Stimulated activated CD4-positive, alpha-beta T cell treated with anti-CD3 and anti-CD28 coated beads, TNF-alpha, amount 100 ng/mL, for 24 hours (primary cell): ENCODE measurements around the gene BMAL1.

Experiments used
- DNase-seq, 3 experiments: peaks; one replicate each; pipeline ENCODE4 v3.0.0-alpha.2; 2020; ENCODE audit warnings: low read depth in 3 of 3

Gene BMAL1

DNA sequence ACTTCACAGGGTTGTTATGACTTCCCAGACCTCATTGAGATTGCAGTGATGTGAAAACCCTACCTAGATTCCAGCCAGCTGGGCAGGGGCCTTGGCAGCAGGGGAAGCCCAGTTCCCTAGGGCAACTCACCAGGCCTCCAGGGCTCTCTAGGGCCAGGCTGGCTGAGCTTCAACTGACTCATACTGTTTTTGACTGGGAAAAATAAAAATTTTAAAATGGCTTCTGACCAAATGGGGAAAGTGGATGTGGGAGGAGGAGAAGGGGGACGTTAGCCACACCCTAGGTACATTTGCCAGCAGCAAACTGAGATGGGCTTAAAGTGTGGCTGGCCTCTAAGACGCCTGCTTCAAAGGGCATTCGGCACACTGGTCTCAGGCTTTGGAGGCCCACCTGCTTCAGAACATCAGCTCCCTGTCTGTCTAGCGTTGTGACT, 39.0 kb downstream of the BMAL1 start:
- DNase-seq, result no peak

DNA sequence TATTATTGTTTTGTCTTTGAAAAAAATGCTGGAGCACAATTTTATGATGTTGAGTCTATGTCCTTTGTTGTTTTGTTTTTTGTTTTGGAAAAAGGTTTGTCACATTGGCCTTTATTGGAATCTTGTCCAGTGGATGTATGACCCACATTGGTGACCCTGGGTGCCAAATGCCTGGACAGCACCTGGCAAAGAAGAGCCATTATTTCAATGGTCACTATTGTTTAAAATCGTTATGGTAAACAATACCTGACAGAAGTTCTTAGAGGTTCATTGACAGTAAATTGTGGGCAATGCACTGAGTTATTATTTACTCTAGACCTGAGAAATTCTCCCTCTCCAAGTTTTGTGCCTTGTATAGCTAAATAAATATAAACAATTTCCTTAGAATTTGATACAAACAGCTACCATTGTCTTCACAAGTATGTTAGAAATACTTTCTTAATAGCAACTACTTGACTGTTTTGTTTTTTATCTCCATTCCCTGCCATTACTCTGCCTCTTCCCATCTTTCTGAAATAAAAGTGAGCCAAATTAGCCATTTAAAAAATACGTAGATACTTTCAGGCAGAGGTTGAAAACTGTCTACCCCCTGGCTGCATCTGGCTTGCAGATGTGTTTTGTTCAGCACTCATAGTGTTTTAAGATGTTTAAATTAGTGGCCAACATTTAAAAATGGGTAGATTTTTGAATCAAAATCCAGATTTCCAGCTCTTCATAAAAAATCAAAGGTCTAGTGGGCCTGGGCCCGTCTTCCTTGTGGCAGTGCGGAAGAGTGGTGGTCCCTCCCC, 39.9 kb downstream of the BMAL1 start:
- DNase-seq, result no peak

DNA sequence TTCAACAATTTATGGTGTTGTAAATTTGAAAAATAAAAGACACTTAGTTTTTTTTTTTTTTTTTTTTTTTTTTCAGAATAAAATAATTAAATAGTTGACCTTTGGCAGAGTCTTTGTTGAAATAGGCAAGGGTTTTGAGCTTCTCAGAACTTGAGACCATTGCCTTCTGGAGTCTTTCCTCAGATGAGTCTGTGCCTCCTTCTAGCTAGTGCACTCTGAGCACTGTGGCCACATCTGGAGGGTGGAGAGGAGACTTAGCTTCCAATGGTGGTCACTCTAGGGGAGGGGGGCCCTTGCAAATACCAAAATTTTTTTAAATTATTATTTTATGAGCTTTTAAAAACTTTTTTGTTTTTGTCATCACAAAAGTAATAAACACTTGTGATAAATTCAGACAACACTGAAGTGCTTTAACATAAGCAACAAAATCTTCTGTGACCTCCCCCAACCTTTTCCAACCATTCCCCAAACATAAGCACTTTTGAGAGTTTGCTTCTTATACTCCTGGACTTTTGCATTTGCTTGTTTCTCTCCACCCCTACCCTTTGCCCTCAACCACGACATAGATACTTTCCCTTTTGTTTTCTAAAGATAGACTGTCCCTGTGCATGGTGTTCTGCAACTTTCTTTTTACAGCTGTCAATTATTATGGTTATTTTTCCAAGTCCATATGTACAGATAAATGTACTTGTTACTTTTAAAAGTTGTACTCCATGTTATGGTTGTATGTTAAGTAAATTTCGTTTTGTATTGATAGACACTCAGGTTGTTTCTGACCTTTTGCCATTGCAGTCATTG, 41.1 kb downstream of the BMAL1 start:
- DNase-seq, result no peak

DNA sequence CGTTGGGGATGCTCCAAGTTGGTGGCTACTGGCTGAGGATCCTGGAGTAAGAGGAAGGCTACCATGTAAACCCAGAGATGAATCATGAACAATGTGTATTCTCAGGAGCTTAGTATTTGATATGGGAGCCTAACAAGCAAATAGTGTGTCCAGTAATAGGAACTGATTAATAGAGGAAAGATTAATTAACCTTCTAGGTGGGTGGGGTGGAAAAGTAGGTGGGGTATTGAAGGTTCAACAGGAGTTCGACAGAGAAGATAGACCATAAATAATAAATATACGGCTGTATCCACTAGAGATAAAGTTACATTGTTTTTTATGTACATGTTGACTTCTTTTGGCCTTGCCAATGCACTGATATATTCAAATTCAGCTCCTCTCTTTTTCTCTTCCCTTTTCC, 43.1 kb downstream of the BMAL1 start:
- no peak for DNase-seq

DNA sequence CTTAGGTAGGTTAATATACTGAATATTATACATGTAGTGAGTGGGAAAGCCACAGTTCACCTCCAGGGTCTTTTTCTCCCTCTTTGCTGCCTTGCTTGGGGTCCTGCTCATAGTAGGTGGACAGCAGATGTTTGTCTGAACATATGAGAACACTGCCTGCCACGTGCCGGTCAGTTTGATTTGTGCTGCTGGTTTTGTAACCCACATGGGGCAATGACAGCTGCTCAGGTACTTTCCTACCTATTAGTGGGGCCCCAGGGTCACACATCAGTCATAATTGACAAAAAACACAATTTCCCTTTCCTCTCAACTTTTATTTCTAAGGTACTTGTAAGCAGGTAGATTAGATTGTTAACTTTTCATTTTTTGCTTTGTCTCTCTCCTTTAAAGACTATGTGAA, 43.8 kb downstream of the BMAL1 start:
- no peak for DNase-seq

DNA sequence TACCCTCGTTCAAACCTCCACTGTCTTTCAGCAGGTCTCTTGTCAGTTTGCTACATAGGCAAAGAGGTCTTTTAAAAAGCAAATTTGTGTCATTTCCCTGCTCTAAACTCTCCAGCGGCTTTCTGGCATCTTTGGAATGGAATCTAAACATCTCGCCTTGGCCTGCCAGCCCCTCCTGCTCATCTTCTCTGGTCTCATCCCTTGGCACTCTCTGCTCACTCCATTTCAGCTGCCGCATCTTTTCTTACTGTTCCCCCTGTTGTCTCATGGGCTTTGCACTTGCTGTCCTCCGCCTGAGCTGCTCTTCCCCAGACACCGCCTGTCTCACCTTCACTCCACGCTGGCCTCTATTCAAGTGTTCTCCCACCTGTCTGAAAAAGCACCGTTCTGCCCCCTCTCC, 46.6 kb downstream of the BMAL1 start:
- DNase-seq, result no peak

DNA sequence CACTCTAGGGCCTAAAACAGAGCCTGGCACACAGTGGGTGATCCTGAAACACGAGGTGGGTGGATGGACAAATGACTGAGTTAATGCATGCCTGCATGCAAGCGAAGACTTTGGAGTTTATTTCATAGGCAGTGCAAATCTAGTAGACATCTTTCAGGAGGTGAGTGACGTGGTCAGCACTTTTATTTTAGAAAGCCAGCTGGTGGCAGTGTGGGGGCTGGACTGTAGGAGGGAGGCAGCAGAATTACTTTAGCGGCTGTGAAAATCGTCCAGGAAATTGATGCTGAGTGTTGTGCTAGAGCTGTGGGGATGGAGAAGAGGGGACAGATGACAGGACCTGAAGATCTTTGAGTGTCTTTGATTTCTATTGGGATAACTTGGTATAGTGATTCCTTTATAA, 47.1 kb downstream of the BMAL1 start:
- no peak for DNase-seq

DNA sequence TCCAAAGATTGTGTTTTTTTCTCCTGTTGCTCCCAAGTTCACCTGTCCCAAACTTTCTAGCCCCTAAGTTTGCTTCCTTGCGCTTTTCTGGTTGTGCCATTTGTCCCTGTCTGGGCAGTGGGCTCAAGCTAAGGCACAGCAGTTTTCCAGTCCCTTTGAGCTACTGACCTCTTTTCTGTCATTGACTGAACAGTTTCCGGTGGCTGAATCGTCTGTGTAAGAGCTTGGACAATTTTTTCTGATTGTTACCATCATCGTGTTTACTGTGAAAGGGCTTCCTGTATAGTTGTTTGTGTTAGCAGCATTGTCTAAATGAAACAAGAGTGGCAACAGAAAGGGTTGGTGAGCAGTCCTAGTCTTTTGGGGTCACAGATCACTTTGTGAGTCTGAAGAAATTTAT, 49.8 kb downstream of the BMAL1 start:
- no peak for DNase-seq

DNA sequence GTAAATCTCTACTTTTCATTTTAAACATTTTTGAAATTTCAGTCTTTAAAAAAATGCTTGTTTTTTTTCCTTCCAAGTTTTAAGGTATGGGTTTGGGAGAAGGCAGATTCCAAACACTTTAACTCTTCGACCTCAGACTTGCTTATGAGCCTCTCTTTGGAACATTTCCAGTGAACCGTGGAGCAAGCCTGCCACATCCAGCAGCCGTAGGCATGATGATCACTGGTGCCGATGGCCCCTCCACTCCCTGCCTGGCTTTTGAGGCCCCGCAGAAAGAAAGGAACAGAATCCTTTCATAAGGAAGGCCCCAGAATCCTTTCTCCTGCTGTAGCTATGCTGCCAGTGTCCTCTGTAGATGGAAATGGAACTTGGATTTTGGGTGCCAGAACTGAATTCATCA, 50.7 kb downstream of the BMAL1 start:
- no peak for DNase-seq

DNA sequence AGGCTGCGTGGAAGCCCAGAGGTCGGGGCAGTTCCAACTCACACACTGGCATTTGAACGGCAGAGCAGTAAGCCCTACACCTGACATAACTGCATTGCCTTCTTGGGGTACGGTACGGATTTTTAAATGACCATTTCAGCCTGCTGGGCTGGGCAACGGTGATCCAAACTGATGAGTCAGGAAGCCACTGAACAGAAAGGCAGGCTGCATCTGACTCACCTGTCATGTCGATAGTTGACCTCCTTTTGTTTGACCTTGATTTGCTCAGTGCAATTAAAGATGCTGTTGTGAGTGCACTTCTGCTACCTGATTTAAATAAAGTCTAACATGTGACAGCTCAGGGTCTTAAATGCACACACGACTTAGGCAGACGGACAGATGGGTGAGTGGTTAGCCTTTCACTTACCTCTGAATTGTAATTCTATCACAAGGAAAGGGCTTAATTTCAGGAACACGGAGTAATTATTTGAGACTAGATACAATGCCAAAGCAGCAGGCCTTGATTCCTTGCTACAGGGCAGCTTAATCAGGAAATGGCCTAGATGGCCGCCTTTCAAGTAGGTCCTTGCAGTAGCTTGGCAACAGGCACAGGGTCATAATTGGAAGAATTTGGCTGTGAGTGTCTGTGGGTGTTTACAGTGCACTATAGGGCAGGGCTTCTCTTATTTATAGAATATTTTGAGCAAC, 52.2 kb downstream of the BMAL1 start:
- no peak for DNase-seq

DNA sequence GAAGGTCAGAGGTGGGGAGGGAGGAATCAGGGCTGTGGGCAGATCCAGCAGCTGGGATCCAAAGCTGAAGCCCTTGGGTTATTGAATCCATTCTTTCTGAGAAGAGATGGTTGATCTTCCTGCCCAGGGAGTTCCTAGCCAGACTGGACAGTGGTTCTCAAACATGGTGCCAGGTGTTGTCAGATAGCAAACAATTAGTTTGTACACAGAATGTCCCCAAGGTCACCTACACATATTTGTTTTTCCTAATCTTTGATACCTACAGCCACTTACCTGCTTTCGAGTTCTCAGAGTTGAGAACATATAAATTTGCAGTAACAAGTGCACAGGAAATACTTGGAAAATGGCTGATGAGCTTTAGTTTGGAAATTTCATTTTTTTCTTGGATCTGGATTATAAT, 54.5 kb downstream of the BMAL1 start:
- DNase-seq, result no peak

DNA sequence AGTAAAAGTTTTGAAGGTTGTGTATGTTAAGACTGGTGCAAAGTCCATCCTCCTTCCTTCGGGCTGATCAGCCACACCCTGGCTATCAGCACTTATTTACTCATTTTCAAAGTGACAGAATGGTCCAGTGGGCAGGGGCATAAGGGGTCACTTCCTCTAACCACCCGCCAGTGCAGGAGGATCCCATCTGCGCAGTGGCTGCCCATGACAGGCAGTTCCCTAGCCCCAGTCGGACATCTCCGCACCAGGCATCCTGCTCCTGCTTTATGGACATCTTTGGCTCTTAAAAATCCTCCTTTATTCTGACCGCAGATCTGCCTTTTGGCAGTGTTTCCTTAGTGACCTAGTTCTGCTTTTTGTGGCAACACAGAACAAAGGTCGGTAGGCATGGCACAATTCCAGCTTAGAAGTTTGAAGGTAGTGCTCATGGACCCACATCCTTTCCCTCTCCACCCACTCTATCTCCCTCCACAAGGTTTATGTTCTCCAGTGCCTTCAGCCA, 55.9 kb downstream of the BMAL1 start:
- DNase-seq, result no peak

DNA sequence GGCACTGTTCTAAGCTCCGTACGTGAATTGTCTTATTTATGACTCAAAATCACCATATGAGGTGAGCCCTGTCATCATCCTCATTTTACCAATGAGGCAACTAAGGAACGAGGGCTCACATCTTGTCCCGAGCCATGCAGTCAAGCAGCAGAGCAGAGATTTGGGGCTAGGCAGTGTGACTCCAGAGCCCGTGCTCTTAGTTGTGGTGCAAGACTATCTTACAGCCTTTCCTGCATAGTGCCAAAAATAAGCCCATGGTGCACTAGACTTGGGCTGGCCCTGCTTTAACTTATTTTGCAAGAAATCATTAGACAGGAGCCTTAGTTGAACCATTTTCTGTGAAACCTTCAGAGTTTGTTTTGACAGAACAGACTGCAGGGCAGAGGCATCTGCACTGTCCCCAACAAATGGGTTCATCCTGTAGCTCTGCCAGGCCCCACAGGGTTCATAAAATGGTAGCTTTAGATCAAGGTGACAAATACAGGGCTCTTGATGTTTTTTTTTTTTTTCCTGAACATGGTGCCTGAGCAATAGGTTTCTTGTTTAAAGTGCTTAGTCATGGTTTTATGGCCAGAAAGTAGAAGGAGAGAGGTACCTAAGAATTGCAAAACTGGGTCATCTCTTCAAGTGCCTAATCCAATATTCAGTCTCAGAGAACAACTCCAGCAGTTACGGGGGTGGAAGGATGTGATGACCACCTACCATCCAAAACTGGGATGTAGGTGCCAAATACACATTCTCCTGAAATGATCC, 56.6 kb downstream of the BMAL1 start:
- DNase-seq, result no peak

DNA sequence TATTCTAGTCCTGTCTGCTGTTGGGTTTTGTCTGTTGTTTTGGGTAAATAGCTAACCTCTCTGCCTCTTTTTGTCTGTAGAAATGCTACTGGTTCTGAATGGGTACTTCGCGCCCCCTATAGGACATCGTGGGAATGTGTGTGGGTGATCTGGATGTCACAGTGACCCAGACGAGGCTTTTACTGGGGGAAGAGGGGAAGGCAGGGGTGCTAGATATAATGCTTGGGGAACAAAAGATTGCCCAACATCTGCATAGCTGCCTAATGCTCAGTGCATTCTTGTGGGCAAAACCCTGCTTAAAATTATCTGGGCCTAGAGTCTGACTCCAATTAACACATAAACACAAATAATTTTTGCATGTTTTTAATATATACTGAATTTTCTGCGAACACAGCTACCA, 57.7 kb downstream of the BMAL1 start:
- peak; percentile 34 to 69 (median 49) for DNase-seq

DNA sequence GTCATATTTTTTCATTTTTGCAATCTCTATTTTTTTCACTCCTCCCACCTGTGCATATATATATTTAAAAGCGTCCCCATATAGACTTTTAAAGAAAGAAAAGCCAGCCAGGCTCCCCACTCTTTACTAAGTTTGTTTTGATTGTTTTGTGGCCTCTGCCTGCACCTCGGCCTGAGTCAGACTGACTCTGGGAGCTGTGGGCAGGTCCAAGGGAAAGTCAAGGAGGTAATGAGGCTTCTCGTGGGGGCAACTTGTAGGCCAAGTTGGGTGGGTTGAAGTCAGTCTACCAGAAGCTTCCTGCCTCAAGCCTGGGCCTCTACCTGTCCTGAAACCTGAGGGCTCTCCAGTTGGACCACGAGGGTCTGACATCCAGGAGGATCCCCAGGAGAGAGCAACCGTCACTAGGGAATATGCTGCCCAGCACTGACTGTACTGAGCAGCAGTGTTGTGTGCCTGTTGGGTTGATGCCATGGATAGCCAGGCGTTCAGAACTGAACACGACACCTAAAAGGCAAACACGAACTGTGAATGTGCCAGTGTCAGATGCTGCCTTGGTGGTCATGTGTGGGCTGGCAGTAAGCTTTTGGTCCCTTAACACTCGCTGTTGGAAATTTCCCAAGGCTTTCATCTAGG, 58.8 kb downstream of the BMAL1 start:
- no peak for DNase-seq

DNA sequence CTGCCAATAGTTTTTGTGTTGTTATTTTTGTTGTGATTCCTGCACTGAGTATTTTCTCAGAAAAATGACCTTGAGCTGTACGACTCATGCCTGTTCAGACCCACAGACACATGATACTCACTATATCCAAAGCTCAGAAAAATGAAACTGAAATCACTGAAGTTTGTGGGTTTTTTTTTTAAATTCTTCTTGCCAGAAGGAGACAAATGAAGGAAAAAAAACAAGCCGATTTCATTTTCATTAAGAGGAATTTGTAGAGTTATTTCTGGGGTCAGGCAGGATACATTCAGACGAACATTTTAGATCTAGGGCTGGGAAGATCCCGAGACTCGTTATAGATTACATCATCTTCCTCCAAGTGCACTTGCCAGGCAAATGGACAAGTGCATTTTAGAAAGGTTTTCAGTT, 60.4 kb downstream of the BMAL1 start:
- no peak for DNase-seq

DNA sequence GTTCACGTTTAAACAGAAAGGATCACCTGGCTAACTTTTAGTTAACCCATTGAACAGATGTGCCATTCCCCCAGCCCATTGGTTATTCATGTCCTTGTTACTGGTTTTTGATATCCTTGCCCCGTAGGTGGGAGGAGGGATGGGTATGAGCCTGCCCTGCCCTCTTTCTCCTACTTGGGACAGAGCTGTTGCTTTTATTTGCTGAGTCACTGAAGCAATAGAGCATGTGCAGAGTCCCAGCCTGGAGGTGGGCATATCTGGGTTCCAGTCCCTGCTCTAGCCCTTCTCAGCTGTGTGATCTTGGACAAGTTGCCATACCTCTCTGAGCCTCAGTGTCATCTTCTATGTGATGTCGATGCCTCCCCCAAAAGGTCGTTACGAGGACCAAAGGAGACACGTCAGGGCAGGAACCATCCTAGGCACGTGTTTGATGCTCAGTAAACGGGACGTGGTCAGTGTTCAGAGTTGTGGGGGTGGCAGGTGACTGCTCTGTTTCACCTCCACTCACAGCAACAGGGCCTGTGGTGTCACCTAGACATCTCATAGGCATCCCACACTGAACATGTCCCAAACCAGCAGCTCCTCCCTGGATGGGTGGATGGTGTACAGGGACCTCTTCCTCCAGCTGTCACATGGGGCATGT, 61.0 kb downstream of the BMAL1 start:
- no peak for DNase-seq

DNA sequence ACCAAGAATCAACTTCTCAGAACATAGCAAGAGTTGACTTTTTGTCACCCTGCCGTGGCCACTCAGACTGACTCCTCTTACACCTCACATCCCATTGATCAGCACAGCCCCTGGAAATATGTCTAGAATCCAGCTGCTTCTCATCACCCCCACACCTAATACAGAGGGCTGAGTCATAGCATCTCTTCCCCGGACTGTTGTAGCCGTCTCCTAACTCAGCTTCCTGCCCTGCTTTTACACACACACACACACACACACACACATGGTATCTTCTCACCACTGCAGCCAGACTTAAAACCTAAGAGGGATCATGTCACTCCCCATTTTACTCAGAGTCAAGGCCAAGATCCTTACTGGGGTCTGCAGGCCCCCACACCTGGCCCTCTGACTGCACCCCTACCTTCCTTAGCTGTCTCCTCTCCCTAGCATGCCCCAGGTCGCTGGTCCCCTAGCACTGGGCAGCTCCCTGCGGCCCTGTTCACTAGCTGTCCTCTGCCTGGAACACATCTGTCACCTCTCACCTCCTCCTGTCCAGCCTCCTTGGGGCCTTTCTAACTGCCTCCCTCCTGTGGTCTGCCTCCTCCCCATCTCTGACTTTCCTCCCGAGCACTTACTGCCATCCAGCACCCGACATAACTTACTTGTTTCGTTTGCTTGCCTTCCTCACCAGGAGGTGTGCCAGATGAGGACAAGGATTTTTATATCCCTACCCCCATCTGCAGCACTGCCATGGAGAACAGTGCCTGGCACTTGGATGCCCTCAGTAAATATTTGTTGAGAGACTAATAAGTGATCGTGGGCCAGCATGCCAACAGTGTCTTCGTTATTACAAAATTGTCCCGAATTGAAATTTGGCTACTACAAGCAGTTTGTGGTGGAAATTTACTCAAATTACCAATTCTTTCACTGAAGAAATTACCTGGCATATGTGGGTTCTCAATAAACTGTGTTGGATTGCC, 61.9 kb downstream of the BMAL1 start:
- DNase-seq, result no peak

DNA sequence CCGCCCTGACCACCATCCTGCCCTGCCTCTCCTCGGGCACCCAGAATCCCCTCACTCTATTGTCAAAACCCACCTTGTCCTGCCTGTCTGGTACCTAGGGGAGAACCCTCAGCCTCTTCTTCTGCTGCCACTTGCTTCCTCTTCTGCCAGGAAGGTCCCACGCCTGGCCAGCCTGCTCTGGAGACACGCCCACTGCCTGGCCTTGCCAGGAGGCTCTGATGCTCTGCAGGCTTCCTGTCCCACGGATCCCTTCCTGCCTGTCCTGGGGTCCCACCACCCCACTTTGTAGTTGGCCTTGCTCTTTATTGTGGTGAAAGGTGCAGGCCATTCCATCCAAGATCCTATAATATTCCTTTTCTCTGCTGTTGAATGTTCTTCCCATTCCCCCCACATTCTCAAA, 63.4 kb downstream of the BMAL1 start:
- DNase-seq, result no peak

DNA sequence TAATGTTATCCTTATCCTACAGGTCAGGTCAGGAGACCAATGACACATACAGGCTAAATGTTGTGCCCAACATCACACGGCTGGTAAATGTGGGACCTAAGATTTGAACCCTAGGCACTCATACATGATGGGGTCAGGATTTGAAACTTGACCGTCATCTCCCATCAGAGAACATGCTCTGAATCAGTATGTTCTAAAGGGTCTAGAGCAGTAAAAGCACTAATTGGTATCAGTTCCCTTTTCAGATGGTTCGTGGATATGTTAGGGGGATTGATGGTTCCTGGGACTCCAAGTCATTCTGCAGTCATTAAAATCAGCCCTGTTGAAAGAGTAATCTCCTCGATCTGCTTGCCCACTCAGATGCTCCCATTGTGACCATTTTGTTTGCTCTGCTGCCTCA, 65.5 kb downstream of the BMAL1 start:
- no peak for DNase-seq
